PC-3 (cell line): ENCODE results near the gene CDHR5. TPM values are rescaled to one million over a fixed set of nuclear protein-coding genes. Genes with fewer than 3 reads are reported as not detected.
A peak's percentile ranks its signal among the peaks of the same experiment; 100 is the strongest.

Experiments
- ATAC-seq: fragments of 200-7000 bp; cut with Tn5 transposase; 2 replicates; pipeline ENCODE4 v1.9.1; 2020; ENCODE audit warnings: mild to moderate bottlenecking, moderate library complexity
- Bru-seq: library from RNA; stranded (reverse); fragments of 400-500 nt; gene quantifications from one replicate; lab custom pipeline; 2021; lab: Mats Ljungman, UMichigan
- BruChase-seq, 2 experiments: library from RNA; stranded (reverse); fragments of 400-500 nt; gene quantifications; one replicate each; lab custom pipeline; 2021; lab: Mats Ljungman, UMichigan
- BruUV-seq: library from RNA; stranded (reverse); fragments of 400-500 nt; replicated peaks from 2 replicates; lab custom pipeline; 2021; lab: Mats Ljungman, UMichigan
- CTCF ChIA-PET: fragments of 300-600 bp; sonication (Branson Sonifier 250); formaldehyde crosslinking; loops from one replicate; lab custom pipeline; 2022; ENCODE audit warnings: antibody characterized with exemption; lab: Charles Lee
- POLR2A ChIA-PET: fragments of 300-600 bp; sonication (Branson Sonifier 250); formaldehyde crosslinking; loops from one replicate; lab custom pipeline; 2022; ENCODE audit warnings: antibody characterized with exemption; ENCODE audit not compliant: unreplicated experiment; lab: Charles Lee
- DNase-seq: peaks from one replicate; pipeline ENCODE4 v3.0.0-alpha.2; 2015
- H2AFZ ChIP-seq: fragments of 300-600 bp; sonication (generic); 2 replicates; pipeline ENCODE4 v1.6.0; 2016; ENCODE audit warnings: antibody characterized with exemption, low read length
- H3F3A ChIP-seq: fragments of 300-600 bp; sonication (generic); one replicate; pipeline ENCODE4 v1.6.0; 2017; ENCODE audit warnings: antibody characterized with exemption, low read length, control low read depth, mild to moderate bottlenecking; ENCODE audit not compliant: unreplicated experiment
- H3K27ac ChIP-seq: fragments of 300-600 bp; sonication (generic); 2 replicates; pipeline ENCODE4 v1.5.1; 2016; ENCODE audit warnings: mild to moderate bottlenecking, low read length
- H3K27me3 ChIP-seq: fragments of 300-600 bp; sonication (generic); 2 replicates; pipeline ENCODE4 v1.6.1; 2016; ENCODE audit warnings: low read length, mixed read lengths
- H3K36me3 ChIP-seq: fragments of 300-600 bp; sonication (generic); 2 replicates; pipeline ENCODE4 v1.6.1; 2016; ENCODE audit warnings: low read depth, mixed run types, low read length, mixed read lengths
- H3K4me1 ChIP-seq: fragments of 300-600 bp; sonication (generic); 2 replicates; pipeline ENCODE4 v1.5.1; 2016; ENCODE audit warnings: low read length; ENCODE audit not compliant: insufficient read depth
- H3K4me2 ChIP-seq: fragments of 300-600 bp; sonication (generic); 2 replicates; pipeline ENCODE4 v1.6.0; 2016; ENCODE audit warnings: low read length
- H3K4me3 ChIP-seq: fragments of 300-600 bp; sonication (generic); 2 replicates; pipeline ENCODE4 v1.5.1; 2016; ENCODE audit warnings: mild to moderate bottlenecking, low read length, mixed read lengths
- H3K79me2 ChIP-seq: fragments of 300-600 bp; sonication (generic); 2 replicates; pipeline ENCODE4 v1.6.1; 2017; ENCODE audit warnings: low read length, mixed read lengths
- H3K9ac ChIP-seq: fragments of 300-600 bp; sonication (generic); 2 replicates; pipeline ENCODE4 v1.6.0; 2016; ENCODE audit warnings: mild to moderate bottlenecking, low read length
- H3K9me2 ChIP-seq: fragments of 300-600 bp; sonication (generic); replicated peaks from 2 replicates; pipeline ENCODE4 v1.6.1; 2016; ENCODE audit warnings: mixed run types, low read length, mixed read lengths
- H3K9me3 ChIP-seq: fragments of 300-600 bp; sonication (generic); 2 replicates; pipeline ENCODE4 v1.6.1; 2016; ENCODE audit warnings: low read length, mixed read lengths
- H4K20me1 ChIP-seq: fragments of 300-600 bp; sonication (generic); 2 replicates; pipeline ENCODE4 v1.6.1; 2016; ENCODE audit warnings: low read length, mixed read lengths
- CTCF ChIP-seq: fragments of 300-600 bp; sonication (generic); conservative IDR thresholded peaks from 2 replicates; pipeline ENCODE4 v1.5.1; 2017; ENCODE audit warnings: antibody characterized with exemption, low read depth, mild to moderate bottlenecking, low read length
- EZH2 ChIP-seq: fragments of 300-600 bp; sonication (generic); IDR thresholded peaks from one replicate; pipeline ENCODE4 v1.6.1; 2017; ENCODE audit warnings: antibody characterized with exemption, mild to moderate bottlenecking, low read length; ENCODE audit not compliant: unreplicated experiment
- EZH2phosphoT487 ChIP-seq: fragments of 300-600 bp; sonication (generic); IDR thresholded peaks from 2 replicates; pipeline ENCODE4 v1.6.1; 2018; ENCODE audit warnings: mild to moderate bottlenecking, antibody characterized with exemption, low read length, borderline replicate concordance
- intact Hi-C: fragments of 100-400 bp; cut with micrococcal nuclease; formaldehyde crosslinking; loops from 2 replicates; pipeline ENCODE4 v1.9.0; 2023
- long read RNA-seq: library from polyadenylated mRNA; unstranded; transcript quantifications from one replicate; pipeline ENCODE4 v2.0.0, GENCODE V29; 2021; ENCODE audit not compliant: unreplicated experiment
- total RNA-seq: library from RNA; depleted of rRNA; stranded (reverse); fragments of >200 nt; gene quantifications from 2 replicates; pipeline ENCODE4 v1.2.3, GENCODE V29; 2014; rRNA removed

CDHR5 gene
- not detected in 2 replicates for total RNA-seq
- Bru-seq, nascent RNA: not detected
- percentile 7 among the genes with signal in this experiment for BruChase-seq, experiment 1, labeled RNA remaining after a 6-hour chase
- BruChase-seq, experiment 2, labeled RNA remaining after a 2-hour chase: percentile 10 among the genes with signal in this experiment
- long read RNA-seq: 0 reads

- H3F3A ChIP-seq: no peaks in the 10 kb centered on the region
- ChIA-PET CTCF (no interaction called here), POLR2A (no interaction called here)
- no peaks in the 10 kb centered on the region for H3K9me2 ChIP-seq
- H3K9me3 ChIP-seq: no peaks in the 10 kb centered on the region
- H3K9ac ChIP-seq: no peak within 1 kb of the TSS
- no peak within 1 kb of the TSS for H2AFZ ChIP-seq
- intact Hi-C loops: no loop called here
- TF ChIP-seq CTCF: no peak
- TF ChIP-seq EZH2: no peak
- TF ChIP-seq EZH2phosphoT487: no peak
- H3K27ac ChIP-seq: no peak within 1 kb of the TSS
- no peaks in the 10 kb centered on the region for H4K20me1 ChIP-seq
- ATAC-seq (no peak), DNase-seq (no peak)
- no peak within 1 kb of the TSS for H3K4me2 ChIP-seq
- BruUV-seq: no TSS peak
- H3K27me3 ChIP-seq: no peaks in the 10 kb centered on the region
- H3K4me3 ChIP-seq: no peak within 1 kb of the TSS
- no peaks in the 10 kb centered on the region for H3K79me2 ChIP-seq
- no peaks in the 10 kb centered on the region for H3K36me3 ChIP-seq
- peaks cover 7% of the 10 kb centered on the region; the same call in 1 of the 2 replicates for H3K4me1 ChIP-seq
Measured at GRCh38 chr11:624705-625635, at the start of gene CDHR5. TSS of gene CDHR5 (minus strand) at chr11:624955. CDS start at chr11:624902, 53 bp downstream.

- no peaks in the 10 kb centered on the region for H3K4me1 ChIP-seq
- ATAC-seq (no peak), DNase-seq (no peak)
- H3F3A ChIP-seq: no peaks in the 10 kb centered on the region
- no peaks in the 10 kb centered on the region for H3K9me3 ChIP-seq
- BruUV-seq: no TSS peak
- no peak overlapping the region for H3K4me3 ChIP-seq
- CTCF ChIA-PET: interaction anchor here (0.5 kb wide), 1 partner anchor 10 kb away, joined by 4 read pairs; no protein-coding TSS in a partner anchor
- H3K27me3 ChIP-seq: no peaks in the 10 kb centered on the region
- TF ChIP-seq CTCF (no peak), EZH2phosphoT487 (no peak), EZH2 (no peak)
- no peak overlapping the region for H2AFZ ChIP-seq
- intact Hi-C loops: no loop called here
- H3K27ac ChIP-seq: no peak overlapping the region
- H3K79me2 ChIP-seq: no peaks in the 10 kb centered on the region
- no peak overlapping the region for H3K4me2 ChIP-seq
- no peaks in the 10 kb centered on the region for H4K20me1 ChIP-seq
- no peaks in the 10 kb centered on the region for H3K9me2 ChIP-seq
- POLR2A ChIA-PET: interaction anchor here (0.6 kb wide), 1 partner anchor 171 kb away, joined by 4 read pairs; no protein-coding TSS in a partner anchor
- no peak overlapping the region for H3K9ac ChIP-seq
- H3K36me3 ChIP-seq: peaks cover 19% of the 10 kb centered on the region
Measured at GRCh38 chr11:674406-674805, 49.7 kb upstream of the CDHR5 start.
